IMR-90 (cell line): ENCODE measurements around the gene HKDC1. TPM values are rescaled to one million over a fixed set of nuclear protein-coding genes. Genes with fewer than 3 reads are reported as not detected.

Source experiments
- ATAC-seq: fragments of 200-7000 bp; cut with Tn5 transposase; 2 replicates; pipeline ENCODE4 v1.9.1; 2020; ENCODE audit warnings: low read depth, mild to moderate bottlenecking, moderate library complexity
- BruUV-seq: library from RNA; stranded (reverse); fragments of 400-500 nt; replicated peaks from 2 replicates; lab custom pipeline; 2021; lab: Mats Ljungman, UMichigan
- CTCF ChIA-PET: fragments of 300-600 bp; formaldehyde crosslinking; extraction: SDS; loops from one replicate; lab custom pipeline; 2021; ENCODE audit warnings: antibody characterized with exemption; lab: Yijun Ruan, JAX
- POLR2A ChIA-PET: fragments of 300-600 bp; sonication (Branson Sonifier 250); formaldehyde crosslinking; loops from one replicate; lab custom pipeline; 2022; ENCODE audit warnings: antibody characterized with exemption; ENCODE audit not compliant: unreplicated experiment; lab: Charles Lee
- DNase-seq: peaks from one replicate; pipeline ENCODE4 v3.0.0; 2013
- H2AFZ ChIP-seq: replicated peaks from 2 replicates; pipeline ENCODE3; 2013; ENCODE audit warnings: low read length, mild to moderate bottlenecking; ENCODE audit not compliant: poor library complexity
- H2AK5ac ChIP-seq: 2 replicates; pipeline ENCODE4 v1.6.1; 2013; ENCODE audit warnings: low read depth, low read length, inconsistent platforms
- H2AK9ac ChIP-seq: replicated peaks from 2 replicates; pipeline ENCODE3; 2013; ENCODE audit warnings: mild to moderate bottlenecking, low read depth, low read length, moderate library complexity; ENCODE audit not compliant: poor library complexity
- H2BK120ac ChIP-seq: 2 replicates; pipeline ENCODE4 v1.6.1; 2013; ENCODE audit warnings: low read depth, low read length, inconsistent platforms
- H2BK15ac ChIP-seq: 3 replicates; pipeline ENCODE4 v1.6.1; 2013; ENCODE audit warnings: low read depth, low read length, inconsistent platforms
- H2BK20ac ChIP-seq: 2 replicates; pipeline ENCODE4 v1.6.1; 2013; ENCODE audit warnings: low read depth, mild to moderate bottlenecking, inconsistent platforms, low read length, moderate library complexity
- H2BK5ac ChIP-seq: 2 replicates; pipeline ENCODE4 v1.6.1; 2013; ENCODE audit warnings: mild to moderate bottlenecking, low read depth, low read length, inconsistent platforms; ENCODE audit not compliant: poor library complexity, severe bottlenecking
- H3K14ac ChIP-seq: replicated peaks from 2 replicates; pipeline ENCODE4 v1.6.1; 2013; ENCODE audit warnings: low read depth, low read length, inconsistent platforms
- H3K18ac ChIP-seq: 2 replicates; pipeline ENCODE4 v1.6.1; 2013; ENCODE audit warnings: low read depth, low read length, control low read depth
- H3K23ac ChIP-seq: 2 replicates; pipeline ENCODE4 v1.6.1; 2013; ENCODE audit warnings: low read depth, low read length, inconsistent platforms
- H3K27ac ChIP-seq: 2 replicates; pipeline ENCODE4 v1.5.1; 2013; ENCODE audit warnings: mild to moderate bottlenecking, control low read depth, low read length; ENCODE audit not compliant: insufficient read depth
- H3K27me3 ChIP-seq: 2 replicates; pipeline ENCODE4 v1.6.1; 2013; ENCODE audit warnings: low read length; ENCODE audit not compliant: control insufficient read depth, insufficient read depth
- H3K36me3 ChIP-seq: 2 replicates; pipeline ENCODE4 v1.6.1; 2013; ENCODE audit warnings: low read length, mixed read lengths; ENCODE audit not compliant: control insufficient read depth, insufficient read depth
- H3K4ac ChIP-seq: 2 replicates; pipeline ENCODE4 v1.6.1; 2013; ENCODE audit warnings: low read depth, low read length, inconsistent platforms
- H3K4me1 ChIP-seq: 2 replicates; pipeline ENCODE4 v1.6.1; 2013; ENCODE audit warnings: low read length, mixed read lengths; ENCODE audit not compliant: control insufficient read depth, insufficient read depth
- H3K4me2 ChIP-seq: 2 replicates; pipeline ENCODE4 v1.6.1; 2013; ENCODE audit warnings: low read depth, mild to moderate bottlenecking, control low read depth, low read length, moderate library complexity
- H3K4me3 ChIP-seq: 2 replicates; pipeline ENCODE4 v1.5.1; 2013; ENCODE audit warnings: low read depth, mild to moderate bottlenecking, control low read depth, low read length, moderate library complexity; ENCODE audit not compliant: insufficient read depth
- H3K56ac ChIP-seq: 2 replicates; pipeline ENCODE4 v1.6.1; 2013; ENCODE audit warnings: low read length, inconsistent platforms; ENCODE audit not compliant: insufficient read depth; ENCODE audit errors: extremely low read depth
- H3K79me1 ChIP-seq, 2 experiments: 2 replicates each; pipeline ENCODE4 v1.6.1; 2013; ENCODE audit warnings: low read length in 2 of 2, inconsistent platforms in 1 of 2, low read depth in 1 of 2
- H3K9ac ChIP-seq: 2 replicates; pipeline ENCODE4 v1.6.1; 2013; ENCODE audit warnings: low read depth, low read length, control low read depth
- H3K9me1 ChIP-seq: 2 replicates; pipeline ENCODE4 v1.6.1; 2013; ENCODE audit warnings: low read length, inconsistent platforms; ENCODE audit not compliant: insufficient read depth
- H3K9me3 ChIP-seq: 2 replicates; pipeline ENCODE4 v1.6.1; 2013; ENCODE audit warnings: low read length; ENCODE audit not compliant: control insufficient read depth, insufficient read depth
- H4K20me1 ChIP-seq: 2 replicates; pipeline ENCODE4 v1.6.1; 2013; ENCODE audit warnings: low read length, inconsistent platforms; ENCODE audit not compliant: insufficient read depth
- H4K5ac ChIP-seq: 2 replicates; pipeline ENCODE4 v1.6.1; 2013; ENCODE audit warnings: mild to moderate bottlenecking, low read depth, low read length, control low read depth
- H4K8ac ChIP-seq, 2 experiments: 2 replicates each; pipeline ENCODE4 v1.6.1; 2013; ENCODE audit warnings: low read depth in 2 of 2, low read length in 2 of 2, control low read depth in 1 of 2, inconsistent platforms in 1 of 2
- H4K91ac ChIP-seq: 2 replicates; pipeline ENCODE4 v1.6.1; 2013; ENCODE audit warnings: low read depth, low read length, inconsistent platforms; ENCODE audit not compliant: insufficient read depth
- BHLHE40 ChIP-seq: fragments of 150-350 bp; IDR thresholded peaks from 2 replicates; pipeline ENCODE4 v1.6.1; 2016; ENCODE audit warnings: mild to moderate bottlenecking, low read depth, low read length
- CEBPB ChIP-seq: IDR thresholded peaks from 2 replicates; pipeline ENCODE4 v1.6.1; 2012; ENCODE audit warnings: low read depth, low read length, improper control_type of control experiment
- CHD1 ChIP-seq: IDR thresholded peaks from 2 replicates; pipeline ENCODE4 v1.6.1; 2012; ENCODE audit warnings: low read depth, low read length, improper control_type of control experiment
- CTCF ChIP-seq: conservative IDR thresholded peaks from 2 replicates; pipeline ENCODE4 v1.5.1; 2012; ENCODE audit warnings: mild to moderate bottlenecking, low read depth, low read length, improper control_type of control experiment
- ELK1 ChIP-seq: fragments of 150-350 bp; IDR thresholded peaks from 2 replicates; pipeline ENCODE4 v1.6.1; 2016; ENCODE audit warnings: low read depth, mild to moderate bottlenecking, low read length, moderate library complexity, borderline replicate concordance
- FOS ChIP-seq: fragments of 150-350 bp; IDR thresholded peaks from 2 replicates; pipeline ENCODE4 v1.6.1; 2016; ENCODE audit warnings: low read depth, low read length
- MAFK ChIP-seq: IDR thresholded peaks from 2 replicates; pipeline ENCODE4 v1.6.1; 2012; ENCODE audit warnings: low read depth, low read length, improper control_type of control experiment
- MAZ ChIP-seq: IDR thresholded peaks from 2 replicates; pipeline ENCODE4 v1.6.1; 2012; ENCODE audit warnings: low read depth, mild to moderate bottlenecking, low read length, improper control_type of control experiment, moderate library complexity, borderline replicate concordance
- MXI1 ChIP-seq: IDR thresholded peaks from 2 replicates; pipeline ENCODE4 v1.6.1; 2012; ENCODE audit warnings: low read depth, mild to moderate bottlenecking, low read length, moderate library complexity, borderline replicate concordance
- NFE2L2 ChIP-seq: fragments of 150-350 bp; IDR thresholded peaks from 2 replicates; pipeline ENCODE4 v1.6.1; 2016; ENCODE audit warnings: low read depth, mild to moderate bottlenecking, low read length
- POLR2A ChIP-seq: IDR thresholded peaks from 2 replicates; pipeline ENCODE4 v1.6.1; 2012; ENCODE audit warnings: mild to moderate bottlenecking, low read depth, low read length
- RAD21 ChIP-seq: IDR thresholded peaks from 2 replicates; pipeline ENCODE4 v1.6.1; 2012; ENCODE audit warnings: low read length, improper control_type of control experiment
- RCOR1 ChIP-seq: IDR thresholded peaks from 2 replicates; pipeline ENCODE4 v1.6.1; 2012; ENCODE audit warnings: mild to moderate bottlenecking, low read length, improper control_type of control experiment; ENCODE audit not compliant: insufficient replicate concordance
- RFX5 ChIP-seq: IDR thresholded peaks from 2 replicates; pipeline ENCODE4 v1.8.0; 2012; ENCODE audit warnings: low read depth, mild to moderate bottlenecking, low read length, moderate library complexity
- SMC3 ChIP-seq: fragments of 150-350 bp; IDR thresholded peaks from 2 replicates; pipeline ENCODE4 v1.6.1; 2016; ENCODE audit warnings: low read depth, mild to moderate bottlenecking, antibody characterized with exemption, low read length, moderate library complexity
- USF2 ChIP-seq: fragments of 150-350 bp; IDR thresholded peaks from 2 replicates; pipeline ENCODE4 v1.6.1; 2017; ENCODE audit warnings: mild to moderate bottlenecking, antibody characterized with exemption, low read length, low read depth
- WGBS, 2 experiments: methylation state at CpG; one replicate each; pipeline versions ENCODE4 v1.1.5 to v1.1.7; 2013; ENCODE audit warnings: missing lambda C conversion rate in 2 of 2; ENCODE audit not compliant: insufficient read length in 1 of 2; ENCODE audit errors: extremely low coverage in 2 of 2; 5-methylcytosine and 5-hydroxymethylcytosine counted together
- dilution Hi-C: fragments of 300-500 bp; cut with HindIII; formaldehyde crosslinking; loops from one replicate; pipeline ENCODE4 v1.14.3; 2018; ENCODE audit warnings: low sequenced_read_pairs; ENCODE audit not compliant: unreplicated experiment
- in situ Hi-C: fragments of 300-500 bp; cut with MboI; formaldehyde crosslinking; loops from 3 replicates; pipeline ENCODE4 v1.14.3; 2019; ENCODE audit warnings: low sequenced_read_pairs, inconsistent platforms, mixed read lengths
- intact Hi-C: fragments of 100-400 bp; cut with micrococcal nuclease; formaldehyde crosslinking; loops from 2 replicates; pipeline ENCODE4 v1.10.0; 2022
- polyA plus RNA-seq, 3 experiments: library from polyadenylated mRNA; depleted of rRNA; stranded (reverse); fragments of >200 nt; gene quantifications; 2 replicates each; pipeline ENCODE4 v1.2.3, GENCODE V29; 2012; ENCODE audit warnings: low replicate concordance in 1 of 3
- total RNA-seq: library from RNA; depleted of rRNA; stranded (reverse); fragments of >200 nt; gene quantifications from 2 replicates; pipeline ENCODE4 v1.2.3, GENCODE V29; 2012

HKDC1 gene
- total and polyA plus RNA-seq, 2 of the 4 experiments (the other 2 are of a cell fraction): under 0.01 to 0.03 TPM

GRCh38 chr10:69312528-69312927 is 92.4 kb downstream of the HKDC1 start:
- H3K9me1 ChIP-seq: peaks cover 8% of the 10 kb centered on the region; the same call in 1 of the 2 replicates
- ATAC-seq (no peak), DNase-seq (no peak)
- no peak overlapping the region for H2BK120ac ChIP-seq
- no peak overlapping the region for H2AK5ac ChIP-seq
- H3K36me3 ChIP-seq: no peaks in the 10 kb centered on the region
- in situ Hi-C loops: no loop called here
- no peak overlapping the region for H3K23ac ChIP-seq
- no peak overlapping the region for H4K8ac ChIP-seq
- H3K9ac ChIP-seq: no peak overlapping the region
- H2BK20ac ChIP-seq: no peak overlapping the region
- no peak overlapping the region for H3K56ac ChIP-seq
- no peak overlapping the region for H2AK9ac ChIP-seq
- H3K4me1 ChIP-seq: peaks cover 7% of the 10 kb centered on the region
- H3K79me1 ChIP-seq: peaks cover 0 to 2% of the 10 kb centered on the region in 2 experiments; a peak in 1 of 4 replicates
- no peaks in the 10 kb centered on the region; the same call in 1 of the 2 replicates for H3K27me3 ChIP-seq
- H4K91ac ChIP-seq: no peak overlapping the region
- intact Hi-C loops: no loop called here
- no peak overlapping the region for H3K27ac ChIP-seq
- no peak overlapping the region for H3K4ac ChIP-seq
- no peak overlapping the region for H3K14ac ChIP-seq
- dilution Hi-C loops: no loop called here
- H2AFZ ChIP-seq: no peak overlapping the region
- CTCF ChIA-PET: no interaction called here
- no peak overlapping the region for H4K5ac ChIP-seq
- POLR2A ChIA-PET: no interaction called here
- no peaks in the 10 kb centered on the region for H4K20me1 ChIP-seq
- no peak overlapping the region for H2BK15ac ChIP-seq
- no peak overlapping the region for H3K4me3 ChIP-seq
- no CpG with 5 or more reads among the region's 4 CpGs for WGBS, 2 experiments
- H3K4me2 ChIP-seq: no peak overlapping the region
- no peaks in the 10 kb centered on the region for H3K9me3 ChIP-seq
- H3K18ac ChIP-seq: no peak overlapping the region
- H2BK5ac ChIP-seq: no peak overlapping the region
- TF ChIP-seq MXI1 (no peak), RFX5 (no peak), SMC3 (no peak), CEBPB (no peak), NFE2L2 (no peak), USF2 (no peak), BHLHE40 (no peak), CHD1 (no peak), FOS (no peak), RAD21 (no peak), RCOR1 (no peak), MAFK (no peak), CTCF (no peak), POLR2A (no peak), ELK1 (no peak), MAZ (no peak)
- BruUV-seq: no TSS peak
